H9 (cell line): Measurements from ENCODE around the gene BRI3BP. TPM values are rescaled to one million over a fixed set of nuclear protein-coding genes. Genes with fewer than 3 reads are reported as not detected.

Source experiments
- DNase-seq: peaks from one replicate; pipeline ENCODE4 v3.0.0-alpha.2; 2017
- H2AFZ ChIP-seq: one replicate; pipeline ENCODE4 v1.6.1; 2013; ENCODE audit warnings: mild to moderate bottlenecking, low read length, control low read depth, moderate library complexity
- H2AK5ac ChIP-seq: 2 replicates; pipeline ENCODE4 v1.6.1; 2013; ENCODE audit warnings: low read length, control low read depth, mixed read lengths; ENCODE audit not compliant: insufficient read length
- H2BK120ac ChIP-seq: one replicate; pipeline ENCODE4 v1.6.1; 2013; ENCODE audit warnings: low read depth, mild to moderate bottlenecking, low read length, control low read depth, inconsistent platforms; ENCODE audit not compliant: poor library complexity, severe bottlenecking
- H2BK12ac ChIP-seq: 2 replicates; pipeline ENCODE4 v1.6.1; 2013; ENCODE audit warnings: low read length, control low read depth, mixed read lengths, low read depth; ENCODE audit not compliant: insufficient read length
- H2BK15ac ChIP-seq: 2 replicates; pipeline ENCODE4 v1.6.1; 2013; ENCODE audit warnings: low read depth, low read length, control low read depth
- H2BK20ac ChIP-seq: one replicate; pipeline ENCODE4 v1.6.1; 2013; ENCODE audit warnings: low read depth, mild to moderate bottlenecking, low read length, control low read depth, inconsistent platforms; ENCODE audit not compliant: poor library complexity, severe bottlenecking
- H2BK5ac ChIP-seq: 2 replicates; pipeline ENCODE4 v1.6.1; 2013; ENCODE audit warnings: low read length, control low read depth, mixed read lengths; ENCODE audit not compliant: insufficient read length
- H3K14ac ChIP-seq: 2 replicates; pipeline ENCODE4 v1.6.1; 2013; ENCODE audit warnings: low read length, control low read depth; ENCODE audit not compliant: insufficient read depth
- H3K18ac ChIP-seq: 2 replicates; pipeline ENCODE4 v1.6.1; 2013; ENCODE audit warnings: low read depth, mild to moderate bottlenecking, mixed read lengths, low read length, control low read depth; ENCODE audit not compliant: insufficient read length
- H3K23ac ChIP-seq: 2 replicates; pipeline ENCODE4 v1.6.1; 2013; ENCODE audit warnings: low read length, control low read depth, mixed read lengths, low read depth; ENCODE audit not compliant: insufficient read length
- H3K23me2 ChIP-seq: 2 replicates; pipeline ENCODE4 v1.6.1; 2013; ENCODE audit warnings: low read depth, mild to moderate bottlenecking, mixed read lengths, low read length, control low read depth; ENCODE audit not compliant: insufficient read length, poor library complexity, severe bottlenecking
- H3K27ac ChIP-seq: 2 replicates; pipeline ENCODE4 v1.5.1; 2013; ENCODE audit warnings: low read length, control low read depth, mixed read lengths, low read depth; ENCODE audit not compliant: insufficient read length
- H3K27me3 ChIP-seq: 2 replicates; pipeline ENCODE4 v1.6.1; 2013; ENCODE audit warnings: low read length, control low read depth, inconsistent platforms; ENCODE audit not compliant: insufficient read depth
- H3K4ac ChIP-seq: 2 replicates; pipeline ENCODE4 v1.6.1; 2013; ENCODE audit warnings: low read depth, mild to moderate bottlenecking, control low read depth, inconsistent platforms, low read length, moderate library complexity
- H3K4me1 ChIP-seq: 2 replicates; pipeline ENCODE4 v1.6.1; 2013; ENCODE audit warnings: low read length, control low read depth, inconsistent platforms; ENCODE audit not compliant: insufficient read depth
- H3K4me2 ChIP-seq: 2 replicates; pipeline ENCODE4 v1.6.1; 2013; ENCODE audit warnings: low read length, control low read depth, mixed read lengths; ENCODE audit not compliant: insufficient read length, insufficient read depth
- H3K56ac ChIP-seq: 2 replicates; pipeline ENCODE4 v1.6.1; 2013; ENCODE audit warnings: low read depth, mild to moderate bottlenecking, mixed read lengths, low read length, control low read depth; ENCODE audit not compliant: insufficient read length
- H3K79me1 ChIP-seq: 2 replicates; pipeline ENCODE4 v1.6.1; 2013; ENCODE audit warnings: low read depth, mild to moderate bottlenecking, moderate library complexity, low read length, control low read depth, inconsistent platforms; ENCODE audit not compliant: insufficient read depth, poor library complexity, severe bottlenecking
- H3K79me2 ChIP-seq: 2 replicates; pipeline ENCODE4 v1.6.1; 2013; ENCODE audit warnings: low read length, control low read depth, inconsistent platforms; ENCODE audit not compliant: insufficient read depth
- H3K9ac ChIP-seq: 2 replicates; pipeline ENCODE4 v1.6.1; 2013; ENCODE audit warnings: low read length, control low read depth, mixed read lengths; ENCODE audit not compliant: insufficient read length; ENCODE audit errors: extremely low read depth
- H3K9me3 ChIP-seq: one replicate; pipeline ENCODE4 v1.6.1; 2013; ENCODE audit warnings: low read depth, low read length, inconsistent platforms; ENCODE audit not compliant: control insufficient read depth
- H3T11ph ChIP-seq: one replicate; pipeline ENCODE4 v1.6.1; 2013; ENCODE audit warnings: mild to moderate bottlenecking, low read length, control low read depth, inconsistent platforms
- H4K20me1 ChIP-seq: one replicate; pipeline ENCODE4 v1.6.1; 2013; ENCODE audit not compliant: control insufficient read depth, insufficient read length, insufficient read depth
- H4K5ac ChIP-seq: 2 replicates; pipeline ENCODE4 v1.6.1; 2013; ENCODE audit warnings: low read depth, mild to moderate bottlenecking, mixed read lengths, low read length, control low read depth; ENCODE audit not compliant: insufficient read length
- H4K8ac ChIP-seq: replicated peaks from 2 replicates; pipeline ENCODE4 v1.6.1; 2013; ENCODE audit warnings: low read length, control low read depth, mixed read lengths, low read depth; ENCODE audit not compliant: insufficient read length
- H4K91ac ChIP-seq: 2 replicates; pipeline ENCODE4 v1.6.1; 2013; ENCODE audit warnings: low read depth, mild to moderate bottlenecking, moderate library complexity, mixed read lengths, low read length, control low read depth; ENCODE audit not compliant: insufficient read length
- H3K27ac Mint-ChIP-seq, 3 experiments: 2 replicates in 2 of 3; 3 replicates in 1 of 3; pipeline ENCODE4 v1.8.0; 2020 to 2021; ENCODE audit warnings: mixed read lengths in 3 of 3, mild to moderate bottlenecking in 1 of 3, moderate library complexity in 1 of 3
- H3K27me3 Mint-ChIP-seq: 2 replicates; pipeline ENCODE4 v1.8.0; 2021; ENCODE audit warnings: low read depth, mild to moderate bottlenecking, moderate library complexity, mixed read lengths
- H3K36me3 Mint-ChIP-seq, 3 experiments: 2 replicates in 2 of 3; 3 replicates in 1 of 3; pipeline ENCODE4 v1.8.0; 2020 to 2021; ENCODE audit warnings: low read depth in 3 of 3, mixed read lengths in 3 of 3; ENCODE audit not compliant: insufficient read depth in 1 of 3
- H3K4me1 Mint-ChIP-seq, 2 experiments: 2 replicates each; pipeline ENCODE4 v1.8.0; 2020; ENCODE audit warnings: mixed read lengths in 2 of 2
- H3K4me3 Mint-ChIP-seq, 2 experiments: 2 replicates in 1 of 2; 3 replicates in 1 of 2; pipeline ENCODE4 v1.8.0; 2020 to 2021; ENCODE audit warnings: mild to moderate bottlenecking in 2 of 2, mixed read lengths in 2 of 2, moderate library complexity in 1 of 2
- H3K9me3 Mint-ChIP-seq, 2 experiments: 2 replicates in 1 of 2; 3 replicates in 1 of 2; pipeline ENCODE4 v1.8.0; 2020; ENCODE audit warnings: mild to moderate bottlenecking in 2 of 2, mixed read lengths in 2 of 2, moderate library complexity in 1 of 2
- WGBS: extraction: QIAGEN DNeasy Blood & Tissue Kit; methylation state at CpG from one replicate; pipeline ENCODE4 v1.1.7; 2013; ENCODE audit warnings: missing lambda C conversion rate, low lambda C conversion rate, mixed read lengths; ENCODE audit not compliant: insufficient read length; ENCODE audit errors: extremely low coverage; 5-methylcytosine and 5-hydroxymethylcytosine counted together
- total RNA-seq: library from RNA; stranded (reverse); gene quantifications from 2 replicates; pipeline ENCODE4 v1.2.1, GENCODE V29; 2021
- TF ChIP-seq, protein P1 (sequence below): fragments of 200-600 bp; sonication (generic); conservative IDR thresholded peaks from 3 replicates; pipeline ENCODE4 v1.8.0; 2021; ENCODE audit warnings: antibody characterized with exemption, mild to moderate bottlenecking

The BRI3BP gene
- total RNA-seq, 1 experiment from 2014 or later = 10.5 TPM

DNA sequence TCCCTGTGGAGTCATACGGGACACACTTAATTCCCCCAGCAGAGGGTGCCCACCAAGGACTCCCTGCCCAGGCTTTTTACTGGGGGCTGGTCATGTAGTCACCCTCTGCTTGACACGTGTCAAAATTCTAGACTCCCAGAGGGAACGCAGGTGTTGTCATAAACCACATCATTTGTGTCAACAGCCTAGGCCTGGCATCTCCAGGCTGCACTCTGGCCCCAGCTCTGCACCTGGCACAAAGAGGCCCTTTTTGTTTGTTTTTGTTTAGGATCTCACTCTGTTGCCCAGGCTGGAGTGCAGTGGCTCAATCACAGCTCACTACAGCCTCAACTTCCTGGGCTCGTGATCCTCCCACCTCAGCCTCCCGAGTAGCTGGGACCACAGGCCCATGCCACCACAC lies 21.1 kb downstream of the BRI3BP start:
- Histone ChIP-seq H3K79me2 (peaks cover 2% of the 10 kb centered on the region; the same call in 1 of the 2 replicates), H3K27me3 (no peaks in the 10 kb centered on the region), H3K27ac (no peak overlapping the region), H3K9me3 (no peaks in the 10 kb centered on the region), H4K8ac (no peak overlapping the region), H2BK12ac (no peak overlapping the region), H4K91ac (no peak overlapping the region), H3T11ph (no peak overlapping the region), H3K56ac (no peak overlapping the region), H3K14ac (no peak overlapping the region), H2BK15ac (no peak overlapping the region), H2BK120ac (no peak overlapping the region), H3K4me2 (no peak overlapping the region), H4K5ac (no peak overlapping the region), H2BK5ac (no peak overlapping the region), H3K23ac (no peak overlapping the region), H3K9ac (no peak overlapping the region), H3K79me1 (no peaks in the 10 kb centered on the region), H3K18ac (no peak overlapping the region), H3K4me1 (no peaks in the 10 kb centered on the region), H3K4ac (no peak overlapping the region), H3K23me2 (no peaks in the 10 kb centered on the region), H2BK20ac (no peak overlapping the region), H4K20me1 (no peaks in the 10 kb centered on the region), H2AK5ac (no peak overlapping the region), H2AFZ (no peak overlapping the region)
- WGBS = no CpG with 5 or more reads among the region's 5 CpGs
- no peaks in the 10 kb centered on the region for H3K4me1 Mint-ChIP-seq
- no peak overlapping the region for H3K4me3 Mint-ChIP-seq
- no peak for DNase-seq
- H3K36me3 Mint-ChIP-seq = peaks cover 24 to 48% (median 36%) of the 10 kb centered on the region in 3 experiments; a peak in 6 of 7 replicates
- no peaks in the 10 kb centered on the region for H3K27me3 Mint-ChIP-seq
- H3K27ac Mint-ChIP-seq = no peak overlapping the region
- TF ChIP-seq, protein P1, sequence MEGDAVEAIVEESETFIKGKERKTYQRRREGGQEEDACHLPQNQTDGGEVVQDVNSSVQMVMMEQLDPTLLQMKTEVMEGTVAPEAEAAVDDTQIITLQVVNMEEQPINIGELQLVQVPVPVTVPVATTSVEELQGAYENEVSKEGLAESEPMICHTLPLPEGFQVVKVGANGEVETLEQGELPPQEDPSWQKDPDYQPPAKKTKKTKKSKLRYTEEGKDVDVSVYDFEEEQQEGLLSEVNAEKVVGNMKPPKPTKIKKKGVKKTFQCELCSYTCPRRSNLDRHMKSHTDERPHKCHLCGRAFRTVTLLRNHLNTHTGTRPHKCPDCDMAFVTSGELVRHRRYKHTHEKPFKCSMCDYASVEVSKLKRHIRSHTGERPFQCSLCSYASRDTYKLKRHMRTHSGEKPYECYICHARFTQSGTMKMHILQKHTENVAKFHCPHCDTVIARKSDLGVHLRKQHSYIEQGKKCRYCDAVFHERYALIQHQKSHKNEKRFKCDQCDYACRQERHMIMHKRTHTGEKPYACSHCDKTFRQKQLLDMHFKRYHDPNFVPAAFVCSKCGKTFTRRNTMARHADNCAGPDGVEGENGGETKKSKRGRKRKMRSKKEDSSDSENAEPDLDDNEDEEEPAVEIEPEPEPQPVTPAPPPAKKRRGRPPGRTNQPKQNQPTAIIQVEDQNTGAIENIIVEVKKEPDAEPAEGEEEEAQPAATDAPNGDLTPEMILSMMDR = no peak
- H3K9me3 Mint-ChIP-seq = no peaks in the 10 kb centered on the region
